ENCODE results near the gene TAS1R1.

GRCh38 chr1:6591644-6592043, 36.5 kb downstream of the TAS1R1 start:
- TF ChIP-seq CTCF (IDR thresholded peaks at IDR 0.05; ENCODE audit: insufficient read depth, low read length, poor library complexity, severe bottlenecking) (no peak), EZH2phosphoT487 (conservative IDR thresholded peaks at IDR 0.05; ENCODE audit: low read length) (no peak)
